Measurements from ENCODE around the gene DHRS3.

DHRS3 gene

GRCh38 chr1:12636098-12636950, 18.3 kb upstream of the DHRS3 start:
- no peak for DNase-seq

GRCh38 chr1:12634696-12635202, 16.7 kb upstream of the DHRS3 start:
- no peak for DNase-seq

GRCh38 chr1:12634156-12634555, 16.1 kb upstream of the DHRS3 start:
- DNase-seq: no peak

GRCh38 chr1:12631571-12631970, 13.6 kb upstream of the DHRS3 start:
- no peak for DNase-seq

GRCh38 chr1:12630946-12631530, 13.0 kb upstream of the DHRS3 start:
- DNase-seq: peak; percentile 12

- no peak for DNase-seq
Measured at GRCh38 chr1:12629985-12630760, 12.2 kb upstream of the DHRS3 start.

GRCh38 chr1:12629511-12629956, 11.5 kb upstream of the DHRS3 start:
- no peak for DNase-seq

GRCh38 chr1:12627296-12627695, 9.3 kb upstream of the DHRS3 start:
- no peak for DNase-seq

GRCh38 chr1:12626888-12627287, 8.9 kb upstream of the DHRS3 start:
- DNase-seq: no peak

- DNase-seq: no peak
Measured at GRCh38 chr1:12625276-12625675, 7.3 kb upstream of the DHRS3 start.

GRCh38 chr1:12622506-12622905, 4.5 kb upstream of the DHRS3 start:
- DNase-seq: no peak

GRCh38 chr1:12621346-12622335, 3.6 kb upstream of the DHRS3 start:
- DNase-seq: no peak

- DNase-seq: no peak
Measured at GRCh38 chr1:12620931-12621330, 2.9 kb upstream of the DHRS3 start.

- no peak for DNase-seq
Measured at GRCh38 chr1:12620488-12620865, 2.5 kb upstream of the DHRS3 start.

GRCh38 chr1:12619792-12620487, 1.9 kb upstream of the DHRS3 start:
- no peak for DNase-seq

GRCh38 chr1:12618965-12619791, 1.2 kb upstream of the DHRS3 start:
- DNase-seq: no peak

- DNase-seq: no peak
Measured at GRCh38 chr1:12618661-12618964, 603 bp upstream of the DHRS3 start.

GRCh38 chr1:12617511-12617900, 504 bp downstream of the DHRS3 start:
- DNase-seq: no peak

GRCh38 chr1:12616709-12617373, 1.2 kb downstream of the DHRS3 start:
- no peak for DNase-seq

Data from SIG-M5 (cell line).